A673 (cell line): Measurements from ENCODE around the gene FSTL4.
"Not testable (repeated sequence)": the region's sequence is repeated elsewhere in the genome, so short reads cannot be mapped to it uniquely, and the experiment has no call there.

ENCODE experiments used
- EZH2 ChIP-seq: fragments of 200-600 bp; sonication (generic); IDR thresholded peaks from 2 replicates; pipeline ENCODE4 v1.6.1; 2017; ENCODE audit warnings: borderline replicate concordance, low read depth, mild to moderate bottlenecking, mixed read lengths, antibody characterized with exemption, low read length; ENCODE audit not compliant: poor library complexity, severe bottlenecking
- TF ChIP-seq, protein P1 (sequence below): fragments of 300-800, 200-600 bp; sonication (generic); conservative IDR thresholded peaks from 2 replicates; pipeline ENCODE4 v1.5.1; 2017; ENCODE audit warnings: low read depth, mild to moderate bottlenecking, antibody characterized with exemption, low read length, moderate library complexity, mixed read lengths

DNA sequence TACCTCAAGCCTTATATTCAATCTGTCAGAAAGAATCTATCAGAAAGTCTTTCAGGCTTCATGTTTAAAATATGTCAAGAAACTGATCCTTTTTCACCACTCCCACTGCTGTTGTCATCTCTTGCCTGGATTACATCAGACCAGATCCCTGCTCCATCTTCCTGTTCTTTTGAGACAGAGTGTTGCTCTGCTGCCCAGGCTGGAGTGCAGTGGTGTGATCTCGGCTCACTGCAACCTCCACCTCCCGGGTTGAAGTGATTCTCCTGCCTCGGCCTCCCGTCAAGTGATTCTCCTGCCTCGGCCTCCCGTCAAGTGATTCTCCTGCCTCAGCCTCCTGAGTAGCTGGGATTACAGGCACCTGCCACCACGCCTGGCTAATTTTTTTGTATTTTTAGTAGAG, 396.2 kb downstream of the FSTL4 start:
- TF ChIP-seq, protein P1, sequence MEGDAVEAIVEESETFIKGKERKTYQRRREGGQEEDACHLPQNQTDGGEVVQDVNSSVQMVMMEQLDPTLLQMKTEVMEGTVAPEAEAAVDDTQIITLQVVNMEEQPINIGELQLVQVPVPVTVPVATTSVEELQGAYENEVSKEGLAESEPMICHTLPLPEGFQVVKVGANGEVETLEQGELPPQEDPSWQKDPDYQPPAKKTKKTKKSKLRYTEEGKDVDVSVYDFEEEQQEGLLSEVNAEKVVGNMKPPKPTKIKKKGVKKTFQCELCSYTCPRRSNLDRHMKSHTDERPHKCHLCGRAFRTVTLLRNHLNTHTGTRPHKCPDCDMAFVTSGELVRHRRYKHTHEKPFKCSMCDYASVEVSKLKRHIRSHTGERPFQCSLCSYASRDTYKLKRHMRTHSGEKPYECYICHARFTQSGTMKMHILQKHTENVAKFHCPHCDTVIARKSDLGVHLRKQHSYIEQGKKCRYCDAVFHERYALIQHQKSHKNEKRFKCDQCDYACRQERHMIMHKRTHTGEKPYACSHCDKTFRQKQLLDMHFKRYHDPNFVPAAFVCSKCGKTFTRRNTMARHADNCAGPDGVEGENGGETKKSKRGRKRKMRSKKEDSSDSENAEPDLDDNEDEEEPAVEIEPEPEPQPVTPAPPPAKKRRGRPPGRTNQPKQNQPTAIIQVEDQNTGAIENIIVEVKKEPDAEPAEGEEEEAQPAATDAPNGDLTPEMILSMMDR: not testable (repeated sequence)
- TF ChIP-seq EZH2: not testable (repeated sequence)
